Uterus (tissue), 4 donors: ENCODE data around the gene GEMIN7. TPM values are rescaled to one million over a fixed set of nuclear protein-coding genes. Genes with fewer than 3 reads are reported as not detected.

Experiments
- DNase-seq, 2 donors: peaks; one replicate each; pipeline ENCODE4 v3.0.0-alpha.2; 2019 to 2020
- H3K27ac ChIP-seq, 2 donors: fragments of 200-600 bp; sonication (generic); 1 replicate in 1 of 2; 2 replicates in 1 of 2; pipeline ENCODE4 v1.5.1; 2016 to 2018
- H3K27me3 ChIP-seq, 2 donors: fragments of 200-600 bp; sonication (generic); one replicate each; pipeline ENCODE4 v1.5.1; 2018 to 2019; ENCODE audit warnings: control low read depth in 1 of 2
- H3K36me3 ChIP-seq, 2 donors: fragments of 200-600 bp; sonication (generic); one replicate each; pipeline ENCODE4 v1.5.1; 2019; ENCODE audit warnings: control low read depth in 1 of 2
- H3K4me1 ChIP-seq, 2 donors: fragments of 200-600 bp; sonication (generic); one replicate each; pipeline ENCODE4 v1.5.1; 2018 to 2019; ENCODE audit warnings: control low read depth in 1 of 2
- H3K4me3 ChIP-seq, 2 donors: fragments of 200-600 bp; sonication (generic); 1 replicate in 1 of 2; 2 replicates in 1 of 2; pipeline ENCODE4 v1.5.1; 2018 to 2019; ENCODE audit warnings: mild to moderate bottlenecking in 1 of 2
- H3K9me3 ChIP-seq, 2 donors: fragments of 200-600 bp; sonication (generic); one replicate each; pipeline ENCODE4 v1.5.1; 2019; ENCODE audit warnings: control low read depth in 1 of 2
- POLR2A ChIP-seq, 2 donors: fragments of 450-650 bp; IDR thresholded peaks; one replicate each; pipeline ENCODE4 v1.6.1; 2016; ENCODE audit warnings: antibody characterized with exemption in 2 of 2, mild to moderate bottlenecking in 1 of 2, moderate library complexity in 1 of 2
- intact Hi-C: fragments of 100-400 bp; cut with DNase I; formaldehyde crosslinking; loops from one replicate; pipeline ENCODE4 v1.15.1; 2023; ENCODE audit warnings: low total_unique reads
- total RNA-seq, 4 donors: library from RNA; depleted of rRNA in 3 of 4; stranded (reverse); fragments of >200 nt in 3 of 4; gene quantifications; one replicate each; pipeline versions ENCODE4 v1.1.0 to v1.2.4, GENCODE V29; 2014 to 2023
- TF ChIP-seq, protein P1 (sequence below), 4 experiments: fragments of 200-600 bp in 2 of 4; fragments of 450-650 bp in 2 of 4; sonication (generic) in 2 of 4; IDR thresholded peaks; one replicate each; pipeline ENCODE4 v1.5.1; 2016 to 2019; ENCODE audit warnings: antibody characterized with exemption in 4 of 4, mild to moderate bottlenecking in 2 of 4, moderate library complexity in 1 of 4
- donor health status: DM: yes; HTN: yes; CAD: no.

Gene GEMIN7
- total RNA-seq, 4 donors from 2014 or later = 3.5 to 18.4 (median 13.7) TPM

DNA sequence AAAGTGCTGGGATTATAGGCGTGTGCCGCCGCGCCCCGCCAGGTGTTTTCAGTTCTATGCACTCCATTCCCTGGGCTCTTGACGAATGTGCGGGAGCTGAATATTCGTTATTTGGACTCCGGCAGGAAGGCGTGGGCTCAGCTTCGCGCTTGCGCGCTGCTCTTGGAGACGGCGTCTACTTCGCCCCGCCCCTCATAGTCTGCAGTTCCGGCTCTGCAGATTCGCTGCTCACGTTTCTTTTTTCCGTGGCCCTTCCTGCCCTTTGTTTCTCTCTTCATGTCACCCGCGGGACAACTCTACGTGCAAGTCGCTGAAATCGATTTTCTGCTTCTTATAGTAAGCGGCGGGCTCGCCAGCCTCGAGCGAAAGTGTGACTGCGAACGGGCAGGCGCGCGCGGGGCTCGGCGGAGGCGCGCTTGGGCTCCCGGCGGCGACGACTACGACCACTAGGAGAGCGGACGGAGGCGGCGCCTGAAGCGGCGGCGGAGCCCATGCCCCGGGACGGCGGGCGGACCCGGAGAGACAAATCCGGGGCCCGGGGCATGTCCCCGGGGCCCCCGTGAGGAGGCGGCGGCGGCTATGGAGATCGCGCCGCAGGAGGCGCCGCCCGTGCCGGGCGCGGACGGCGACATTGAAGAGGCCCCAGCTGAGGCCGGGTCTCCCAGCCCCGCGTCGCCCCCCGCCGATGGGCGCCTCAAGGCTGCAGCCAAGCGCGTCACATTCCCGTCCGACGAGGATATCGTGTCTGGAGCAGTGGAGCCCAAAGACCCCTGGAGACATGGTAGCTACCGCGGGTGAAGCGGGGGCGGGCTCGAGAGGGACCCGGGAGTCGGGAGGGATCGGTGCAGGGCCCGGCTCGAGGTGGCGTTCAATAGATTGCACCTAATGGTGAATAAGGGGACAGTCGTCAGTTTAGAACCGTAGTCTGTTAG, 14.0 kb downstream of the GEMIN7 start, which contains the start of gene PPP1R37:
Gene PPP1R37, plus strand, starts transcription at position 433 of the 932 bp plus-strand sequence. Its CDS starts 147 bp downstream, at position 580.
- TF ChIP-seq, protein P1, sequence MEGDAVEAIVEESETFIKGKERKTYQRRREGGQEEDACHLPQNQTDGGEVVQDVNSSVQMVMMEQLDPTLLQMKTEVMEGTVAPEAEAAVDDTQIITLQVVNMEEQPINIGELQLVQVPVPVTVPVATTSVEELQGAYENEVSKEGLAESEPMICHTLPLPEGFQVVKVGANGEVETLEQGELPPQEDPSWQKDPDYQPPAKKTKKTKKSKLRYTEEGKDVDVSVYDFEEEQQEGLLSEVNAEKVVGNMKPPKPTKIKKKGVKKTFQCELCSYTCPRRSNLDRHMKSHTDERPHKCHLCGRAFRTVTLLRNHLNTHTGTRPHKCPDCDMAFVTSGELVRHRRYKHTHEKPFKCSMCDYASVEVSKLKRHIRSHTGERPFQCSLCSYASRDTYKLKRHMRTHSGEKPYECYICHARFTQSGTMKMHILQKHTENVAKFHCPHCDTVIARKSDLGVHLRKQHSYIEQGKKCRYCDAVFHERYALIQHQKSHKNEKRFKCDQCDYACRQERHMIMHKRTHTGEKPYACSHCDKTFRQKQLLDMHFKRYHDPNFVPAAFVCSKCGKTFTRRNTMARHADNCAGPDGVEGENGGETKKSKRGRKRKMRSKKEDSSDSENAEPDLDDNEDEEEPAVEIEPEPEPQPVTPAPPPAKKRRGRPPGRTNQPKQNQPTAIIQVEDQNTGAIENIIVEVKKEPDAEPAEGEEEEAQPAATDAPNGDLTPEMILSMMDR (IDR thresholded peaks at IDR 0.05) = peak in 3 of 4 experiments; percentile 21 to 55 (median 42)
- no peak for TF ChIP-seq POLR2A (IDR thresholded peaks at IDR 0.05)
- H3K4me3 ChIP-seq = peak within 1 kb of the TSS; percentile 72 to 100
- peak; percentile 91 to 92 for DNase-seq
- H3K27me3 ChIP-seq = no peaks in the 10 kb centered on the region
- intact Hi-C loops = no loop called here
- peak within 1 kb of the TSS; percentile 86 to 91 for H3K27ac ChIP-seq
- H3K9me3 ChIP-seq = no peaks in the 10 kb centered on the region
- peaks cover 11 to 22% of the 10 kb centered on the region in 2 donors for H3K4me1 ChIP-seq
- no peaks in the 10 kb centered on the region for H3K36me3 ChIP-seq

DNA sequence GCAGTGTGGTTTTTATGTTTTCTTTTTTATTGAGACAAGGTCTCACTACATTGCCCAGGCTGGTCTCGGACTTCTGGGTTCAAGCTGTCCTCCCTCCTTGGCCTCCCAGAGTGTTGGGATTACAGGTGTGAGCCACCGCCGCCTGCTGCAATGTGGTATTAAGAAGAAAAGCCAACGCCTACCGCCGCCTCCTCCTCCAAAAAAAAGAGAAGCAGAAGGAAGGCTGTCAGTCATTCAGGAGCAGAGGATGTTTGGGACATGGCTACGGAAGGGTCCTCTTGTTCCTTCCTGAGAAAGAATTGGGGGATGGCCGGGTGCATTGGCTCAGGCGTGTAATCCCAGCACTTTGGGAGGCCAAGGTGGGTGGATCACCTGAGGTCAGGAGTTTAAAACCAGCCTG, 15.1 kb downstream of the GEMIN7 start:
- Histone ChIP-seq H3K27me3 (no peaks in the 10 kb centered on the region), H3K27ac (no peak overlapping the region), H3K9me3 (no peaks in the 10 kb centered on the region), H3K4me3 (peak overlapping the region; percentile 72 to 100), H3K36me3 (no peaks in the 10 kb centered on the region), H3K4me1 (peaks cover 11 to 32% of the 10 kb centered on the region in 2 donors)
- DNase-seq = no peak
- intact Hi-C loops = no loop called here
- TF ChIP-seq POLR2A (IDR thresholded peaks at IDR 0.05) = no peak
- TF ChIP-seq, protein P1 (IDR thresholded peaks at IDR 0.05) = no peak

DNA sequence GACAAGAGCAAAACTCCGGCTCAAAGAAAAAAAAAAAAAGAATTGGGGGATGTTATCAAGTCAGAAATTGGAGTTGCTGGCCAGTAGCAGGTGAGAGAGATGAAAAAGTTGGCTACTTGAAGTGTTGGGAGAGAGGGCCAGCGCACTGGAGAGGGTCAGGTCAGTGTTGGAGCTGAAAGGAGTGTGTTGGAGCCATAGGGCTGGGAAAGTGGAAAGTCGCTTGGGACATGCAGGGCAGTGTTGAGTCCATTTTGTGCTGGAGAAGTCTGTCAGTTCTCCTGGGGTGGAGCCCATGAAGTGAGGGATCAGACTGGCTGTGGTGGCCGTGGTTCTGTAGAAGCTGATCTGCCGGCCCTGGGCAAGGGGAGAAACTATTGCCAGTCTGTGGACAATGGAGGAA, 15.6 kb downstream of the GEMIN7 start:
- TF ChIP-seq POLR2A (IDR thresholded peaks at IDR 0.05) = no peak
- TF ChIP-seq, protein P1 (IDR thresholded peaks at IDR 0.05) = no peak
- no peaks in the 10 kb centered on the region for H3K9me3 ChIP-seq
- no peak overlapping the region for H3K27ac ChIP-seq
- no peaks in the 10 kb centered on the region for H3K36me3 ChIP-seq
- no peaks in the 10 kb centered on the region for H3K27me3 ChIP-seq
- intact Hi-C loops = no loop called here
- H3K4me1 ChIP-seq = peaks cover 11 to 35% of the 10 kb centered on the region in 2 donors
- DNase-seq = no peak
- H3K4me3 ChIP-seq = no peak overlapping the region

DNA sequence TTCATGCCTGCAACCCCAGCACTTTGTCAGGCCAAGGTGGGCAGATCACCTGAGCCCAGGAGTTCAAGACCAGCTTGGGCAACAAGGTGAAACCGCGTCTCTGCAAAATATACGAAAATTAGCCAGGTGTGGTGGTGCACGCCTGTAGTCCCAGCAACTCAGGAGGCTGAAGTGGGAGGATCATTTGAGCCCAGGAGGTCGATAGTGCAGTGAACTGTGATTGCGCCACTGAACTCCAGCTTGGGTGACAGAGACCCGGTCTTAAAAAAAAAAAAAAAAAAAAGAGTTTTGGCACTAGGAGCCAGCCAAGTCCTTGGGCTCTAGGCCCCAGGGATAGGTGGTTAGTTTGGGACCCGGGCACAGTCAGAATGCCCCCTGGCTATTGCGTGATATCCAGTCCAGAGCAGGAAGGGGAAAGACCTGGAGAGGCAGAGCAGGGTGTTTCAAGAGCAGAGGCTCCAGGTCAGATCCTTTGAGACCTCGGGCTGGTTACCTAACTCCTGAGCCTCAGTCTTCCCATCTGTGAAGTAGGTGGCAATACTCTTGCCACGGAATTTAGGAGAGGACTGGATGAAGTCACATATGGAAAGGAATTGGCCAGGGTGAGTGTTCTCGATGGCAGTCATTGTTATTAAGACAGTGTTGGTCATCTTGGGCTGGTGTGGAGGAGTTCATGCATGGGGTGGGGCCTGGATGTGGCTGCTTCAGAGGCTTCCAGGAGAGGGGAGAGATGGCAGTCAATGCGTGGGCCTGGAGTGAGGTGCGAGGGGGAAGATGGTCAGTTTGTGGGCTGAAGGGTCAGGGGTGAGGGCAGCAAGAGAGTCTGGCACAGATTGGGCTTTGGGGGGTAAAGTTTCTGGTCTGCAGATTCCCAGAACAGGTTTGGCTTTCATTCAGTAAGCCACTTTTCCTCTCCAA, 16.7 kb downstream of the GEMIN7 start:
- Histone ChIP-seq H3K4me3 (no peak overlapping the region), H3K4me1 (peaks cover 11 to 34% of the 10 kb centered on the region in 2 donors), H3K27ac (no peak overlapping the region), H3K27me3 (no peaks in the 10 kb centered on the region), H3K9me3 (no peaks in the 10 kb centered on the region), H3K36me3 (no peaks in the 10 kb centered on the region)
- DNase-seq = no peak
- TF ChIP-seq, protein P1 (IDR thresholded peaks at IDR 0.05) = no peak
- no peak for TF ChIP-seq POLR2A (IDR thresholded peaks at IDR 0.05)
- intact Hi-C loops = no loop called here
